ENCODE data around the gene HMCN2. TPM values are rescaled to one million over a fixed set of nuclear protein-coding genes. Genes with fewer than 3 reads are reported as not detected.

The HMCN2 gene, protein sequence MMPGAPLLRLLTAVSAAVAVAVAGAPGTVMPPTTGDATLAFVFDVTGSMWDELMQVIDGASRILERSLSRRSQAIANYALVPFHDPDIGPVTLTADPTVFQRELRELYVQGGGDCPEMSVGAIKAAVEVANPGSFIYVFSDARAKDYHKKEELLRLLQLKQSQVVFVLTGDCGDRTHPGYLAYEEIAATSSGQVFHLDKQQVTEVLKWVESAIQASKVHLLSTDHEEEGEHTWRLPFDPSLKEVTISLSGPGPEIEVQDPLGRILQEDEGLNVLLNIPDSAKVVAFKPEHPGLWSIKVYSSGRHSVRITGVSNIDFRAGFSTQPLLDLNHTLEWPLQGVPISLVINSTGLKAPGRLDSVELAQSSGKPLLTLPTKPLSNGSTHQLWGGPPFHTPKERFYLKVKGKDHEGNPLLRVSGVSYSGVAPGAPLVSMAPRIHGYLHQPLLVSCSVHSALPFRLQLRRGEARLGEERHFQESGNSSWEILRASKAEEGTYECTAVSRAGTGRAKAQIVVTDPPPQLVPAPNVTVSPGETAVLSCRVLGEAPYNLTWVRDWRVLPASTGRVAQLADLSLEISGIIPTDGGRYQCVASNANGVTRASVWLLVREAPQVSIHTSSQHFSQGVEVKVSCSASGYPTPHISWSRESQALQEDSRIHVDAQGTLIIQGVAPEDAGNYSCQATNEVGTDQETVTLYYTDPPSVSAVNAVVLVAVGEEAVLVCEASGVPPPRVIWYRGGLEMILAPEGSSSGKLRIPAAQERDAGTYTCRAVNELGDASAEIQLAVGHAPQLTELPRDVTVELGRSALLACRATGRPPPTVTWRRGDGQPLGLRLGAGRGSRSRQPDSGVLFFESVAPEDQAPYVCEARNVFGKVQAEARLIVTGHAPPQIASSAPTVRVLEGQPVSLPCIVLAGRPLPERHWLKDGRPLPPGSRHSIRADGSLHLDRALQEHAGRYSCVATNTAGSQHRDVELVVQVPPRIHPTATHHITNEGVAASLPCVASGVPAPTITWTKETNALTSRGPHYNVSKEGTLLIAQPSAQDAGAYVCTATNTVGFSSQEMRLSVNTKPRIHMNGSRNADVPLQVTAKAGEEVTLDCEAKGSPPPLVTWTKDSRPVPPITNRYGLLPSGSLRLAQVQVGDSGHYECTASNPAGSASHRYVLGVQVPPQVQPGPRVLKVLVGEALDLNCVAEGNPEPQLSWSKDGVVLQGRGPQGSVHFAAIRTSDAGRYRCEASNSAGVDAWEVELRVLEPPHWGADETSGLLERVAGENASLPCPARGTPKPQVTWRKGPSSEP (N-terminal part only)
- total RNA-seq, result not detected in 2 replicates

DNA sequence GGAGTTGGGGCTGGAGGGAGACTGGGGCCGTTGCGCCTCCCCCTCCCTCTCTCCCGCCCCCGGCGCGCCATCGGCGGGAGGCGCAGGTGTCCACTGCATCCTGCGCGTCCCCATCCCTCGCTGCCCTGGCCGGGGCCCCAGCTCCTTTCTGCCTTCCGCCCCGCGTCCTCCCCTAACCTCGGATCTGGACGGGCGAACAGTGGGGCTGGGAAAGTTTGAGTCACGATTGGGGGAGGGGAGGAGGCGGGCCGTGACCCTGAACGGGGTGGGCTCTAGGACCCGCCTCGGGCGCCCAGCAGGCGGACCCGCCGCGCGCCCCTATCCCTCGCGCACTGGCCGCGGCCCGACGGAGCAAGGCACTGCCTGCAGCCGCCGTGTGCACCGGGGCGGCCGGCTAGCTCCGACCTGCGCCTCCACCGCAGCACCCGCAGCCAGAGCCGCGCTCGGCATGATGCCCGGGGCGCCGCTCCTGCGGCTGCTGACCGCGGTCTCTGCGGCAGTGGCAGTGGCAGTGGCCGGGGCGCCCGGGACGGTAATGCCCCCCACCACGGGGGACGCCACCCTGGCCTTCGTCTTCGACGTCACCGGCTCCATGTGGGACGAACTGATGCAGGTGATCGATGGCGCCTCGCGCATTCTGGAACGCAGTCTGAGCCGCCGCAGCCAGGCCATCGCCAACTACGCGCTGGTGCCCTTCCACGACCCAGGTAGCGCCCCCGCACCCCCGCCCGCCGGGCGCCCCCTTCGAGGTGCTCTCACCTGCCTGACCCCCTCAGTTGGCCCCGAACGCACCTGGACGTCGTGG is at the start of gene HMCN2:
Gene HMCN2 (plus strand): TSS at position 330 of the 805 bp plus-strand sequence. CDS start 119 bp downstream, at position 449.

DNA sequence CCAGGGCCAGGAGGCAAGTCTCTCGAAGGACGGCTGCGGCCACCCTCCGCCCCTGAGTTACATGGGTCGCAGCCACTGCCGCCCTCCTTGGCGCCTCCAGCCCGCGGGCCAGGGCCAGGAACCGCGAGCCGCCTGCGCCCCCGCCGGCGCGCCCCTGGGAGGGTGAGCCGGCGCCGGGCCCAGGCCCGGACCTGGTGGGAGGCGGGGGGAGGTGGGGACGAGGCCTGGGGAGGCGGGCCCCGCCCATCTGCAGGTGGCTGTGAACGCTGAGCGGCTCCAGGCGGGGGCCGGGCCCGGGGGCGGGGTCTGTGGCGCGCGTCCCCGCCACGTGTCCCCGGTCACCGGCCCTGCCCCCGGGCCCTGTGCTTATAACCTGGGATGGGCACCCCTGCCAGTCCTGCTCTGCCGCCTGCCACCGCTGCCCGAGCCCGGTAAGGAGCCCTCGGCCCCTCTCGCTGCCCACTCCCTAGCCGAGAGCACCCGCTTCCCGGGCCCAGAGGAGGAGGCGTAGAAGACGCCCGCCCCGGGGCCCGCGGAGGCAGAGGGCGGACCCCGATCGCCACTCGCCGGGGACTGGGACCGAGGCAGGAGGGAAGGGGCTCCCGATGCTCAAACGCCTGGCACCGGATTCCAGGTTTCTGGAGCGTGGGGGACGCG is 179.1 kb downstream of the HMCN2 start, which contains the start of gene ASS1:
Gene ASS1 (plus strand): TSS at position 397 of the 657 bp plus-strand sequence. CDS start 7,268 bp downstream, outside the sequence.

Other genes starting within 250 kb of the HMCN2 start
- 26.9 and 29.8 TPM in 2 replicates for gene FNBP1, start 222.6 kb upstream of the HMCN2 start, total RNA-seq
- 20.9 and 31.6 TPM in 2 replicates for gene GPR107, start 211.9 kb upstream of the HMCN2 start, total RNA-seq
- gene NCS1, start 93.4 kb upstream of the HMCN2 start, total RNA-seq, result 19.0 and 26.4 TPM in 2 replicates
- gene ASS1, start 179.2 kb downstream of the HMCN2 start, total RNA-seq, result 225 and 321 TPM in 2 replicates